GM04504 (cell line): Measurements from ENCODE around the gene CDHR5.
"Not testable (repeated sequence)": the region's sequence is repeated elsewhere in the genome, so short reads cannot be mapped to it uniquely, and the experiment has no call there.

Experiments used
- DNase-seq: peaks from one replicate; pipeline ENCODE4 v3.0.0-alpha.2; 2012; ENCODE audit warnings: low read depth

The CDHR5 gene

GRCh38 chr11:586376-587316 is 38.1 kb downstream of the CDHR5 start:
- DNase-seq = no peak

GRCh38 chr11:584287-584686 is 40.5 kb downstream of the CDHR5 start:
- DNase-seq = no peak

GRCh38 chr11:581752-582151 is 43.0 kb downstream of the CDHR5 start:
- DNase-seq = no peak

GRCh38 chr11:581342-581741 is 43.4 kb downstream of the CDHR5 start:
- no peak for DNase-seq

GRCh38 chr11:579830-580601 is 44.7 kb downstream of the CDHR5 start:
- no peak for DNase-seq

- no peak for DNase-seq
Observed at GRCh38 chr11:578276-579035, 46.3 kb downstream of the CDHR5 start.

- no peak for DNase-seq
Observed at GRCh38 chr11:577611-577894, 47.2 kb downstream of the CDHR5 start.

GRCh38 chr11:576811-577610 is 47.7 kb downstream of the CDHR5 start:
- no peak for DNase-seq

- peak; percentile 86 for DNase-seq
Observed at GRCh38 chr11:575996-576768, 48.6 kb downstream of the CDHR5 start, which contains the start of gene PHRF1. Gene PHRF1 (plus strand): TSS chr11:576470. CDS start chr11:581513, 5,043 bp downstream.

GRCh38 chr11:575313-575995 is 49.3 kb downstream of the CDHR5 start:
- peak; percentile 17 for DNase-seq

- no peak for DNase-seq
Observed at GRCh38 chr11:574632-575312, 50.0 kb downstream of the CDHR5 start.

- DNase-seq = not testable (repeated sequence)
Observed at GRCh38 chr11:574031-574570, 50.7 kb downstream of the CDHR5 start.

- DNase-seq = no peak
Observed at GRCh38 chr11:573146-573759, 51.5 kb downstream of the CDHR5 start.

GRCh38 chr11:571802-572185 is 53.0 kb downstream of the CDHR5 start:
- DNase-seq = no peak

GRCh38 chr11:569158-569885 is 55.4 kb downstream of the CDHR5 start:
- DNase-seq = no peak

GRCh38 chr11:568306-569157 is 56.2 kb downstream of the CDHR5 start:
- peak; percentile 85 for DNase-seq

GRCh38 chr11:567629-568292 is 57.0 kb downstream of the CDHR5 start:
- DNase-seq = no peak
